HCT116 (cell line): ENCODE measurements around the gene KRT77. TPM values are rescaled to one million over a fixed set of nuclear protein-coding genes. Genes with fewer than 3 reads are reported as not detected.

Experiments
- ATAC-seq: fragments of 200-7000 bp; cut with Tn5 transposase; 2 replicates; pipeline ENCODE4 v1.9.1; 2020; ENCODE audit warnings: mild to moderate bottlenecking, moderate library complexity
- BruUV-seq: library from RNA; stranded (reverse); fragments of 400-500 nt; replicated peaks from 2 replicates; lab custom pipeline; 2021; lab: Mats Ljungman, UMichigan
- CTCF ChIA-PET: fragments of 300-600 bp; sonication (Branson Sonifier 250); formaldehyde crosslinking; loops from one replicate; lab custom pipeline; 2021; ENCODE audit warnings: antibody characterized with exemption; lab: Charles Lee
- POLR2A ChIA-PET: fragments of 300-600, 350-600 bp; sonication (Branson Sonifier 250); formaldehyde crosslinking; loops from one replicate; lab custom pipeline; 2021; ENCODE audit warnings: antibody characterized with exemption; lab: Charles Lee
- RAD21 ChIA-PET, 2 experiments: fragments of 300-600 bp; sonication (Branson Sonifier 250); formaldehyde crosslinking; loops; one replicate each; lab custom pipeline; 2023; ENCODE audit warnings: low total read pairs in 2 of 2; ENCODE audit not compliant: uncharacterized antibody in 2 of 2, unreplicated experiment in 2 of 2, low non-redundant PET in 1 of 2; lab: Charles Lee
- DNase-seq: peaks from one replicate; pipeline ENCODE4 v3.0.0-alpha.2; 2010; ENCODE audit warnings: low read depth, low spot score
- H2AFZ ChIP-seq: fragments of 200-600 bp; shearing (Covaris generic), sonication (generic); 2 replicates; pipeline ENCODE4 v1.6.1; 2017; ENCODE audit warnings: low read depth, mixed run types, mixed read lengths, antibody characterized with exemption, low read length; ENCODE audit not compliant: poor library complexity, severe bottlenecking
- H3K27ac ChIP-seq: 2 replicates; pipeline ENCODE4 v1.5.1; 2012; ENCODE audit warnings: low read depth, low read length
- H3K27me3 ChIP-seq: fragments of 200-600 bp; sonication (generic); 2 replicates; pipeline ENCODE4 v1.6.1; 2016; ENCODE audit warnings: mixed run types, low read length, mixed read lengths; ENCODE audit not compliant: insufficient read depth
- H3K36me3 ChIP-seq, 2 experiments: fragments of 200-500 bp in 1 of 2; fragments of 200-600 bp in 1 of 2; sonication (Bioruptor generic) in 1 of 2; sonication (generic) in 1 of 2; 2 replicates each; pipeline versions ENCODE4 v1.5.1 to v1.6.1; 2014 to 2016; ENCODE audit warnings: low read length in 2 of 2, inconsistent platforms in 1 of 2, mixed read lengths in 1 of 2, mixed run types in 1 of 2; ENCODE audit not compliant: insufficient read depth in 2 of 2, control insufficient read depth in 1 of 2
- H3K4me1 ChIP-seq, 2 experiments: fragments of 200-600 bp in 1 of 2; sonication (generic) in 1 of 2; 2 replicates each; pipeline versions ENCODE4 v1.5.1 to v1.6.1; 2012 to 2017; ENCODE audit warnings: low read length in 2 of 2, inconsistent platforms in 1 of 2, mild to moderate bottlenecking in 1 of 2, mixed read lengths in 1 of 2, mixed run types in 1 of 2, moderate library complexity in 1 of 2; ENCODE audit not compliant: insufficient read depth in 2 of 2, control insufficient read depth in 1 of 2
- H3K4me2 ChIP-seq: fragments of 200-600 bp; sonication (generic); 2 replicates; pipeline ENCODE4 v1.6.1; 2017; ENCODE audit warnings: mixed run types, low read length, mixed read lengths
- H3K4me3 ChIP-seq, 2 experiments: fragments of 200-600 bp in 1 of 2; sonication (generic) in 1 of 2; replicated peaks in 1 of 2; 2 replicates each; pipeline ENCODE4 v1.5.1; 2011 to 2016; ENCODE audit warnings: low read length in 2 of 2, control low read depth in 1 of 2, low read depth in 1 of 2, mild to moderate bottlenecking in 1 of 2, mixed read lengths in 1 of 2, mixed run types in 1 of 2
- H3K79me2 ChIP-seq: fragments of 200-600 bp; sonication (generic); 2 replicates; pipeline ENCODE4 v1.6.1; 2017; ENCODE audit warnings: mild to moderate bottlenecking, mixed run types, low read length, moderate library complexity, mixed read lengths; ENCODE audit not compliant: insufficient read depth
- H3K9ac ChIP-seq: fragments of 200-600 bp; sonication (generic); 2 replicates; pipeline ENCODE4 v1.6.1; 2016; ENCODE audit warnings: low read length, mixed read lengths
- H3K9me2 ChIP-seq: fragments of 200-600 bp; sonication (generic), shearing (Covaris generic); 2 replicates; pipeline ENCODE4 v1.6.1; 2017; ENCODE audit warnings: mixed run types, mild to moderate bottlenecking, moderate library complexity; ENCODE audit not compliant: insufficient read depth
- H3K9me3 ChIP-seq, 2 experiments: fragments of 200-500 bp in 1 of 2; fragments of 200-600 bp in 1 of 2; sonication (Bioruptor generic) in 1 of 2; sonication (generic) in 1 of 2; 2 replicates each; pipeline ENCODE4 v1.6.1; 2014 to 2017; ENCODE audit warnings: low read length in 2 of 2, mixed read lengths in 2 of 2, inconsistent platforms in 1 of 2, low read depth in 1 of 2, mild to moderate bottlenecking in 1 of 2, mixed run types in 1 of 2, moderate library complexity in 1 of 2; ENCODE audit not compliant: control insufficient read depth in 1 of 2, insufficient read depth in 1 of 2
- H4K20me1 ChIP-seq: fragments of 200-600 bp; sonication (generic), shearing (Covaris generic); 2 replicates; pipeline ENCODE4 v1.6.1; 2017; ENCODE audit warnings: mixed run types, mild to moderate bottlenecking, moderate library complexity; ENCODE audit not compliant: insufficient read depth
- CEBPB ChIP-seq: IDR thresholded peaks from 2 replicates; pipeline ENCODE4 v1.6.1; 2012; ENCODE audit warnings: low read depth
- RAD21 ChIP-seq: IDR thresholded peaks from 2 replicates; pipeline ENCODE4 v1.6.1; 2012; ENCODE audit warnings: low read depth, mild to moderate bottlenecking
- SIN3A ChIP-seq: IDR thresholded peaks from 2 replicates; pipeline ENCODE4 v1.6.1; 2012; ENCODE audit warnings: low read depth
- intact Hi-C: fragments of 100-400 bp; cut with micrococcal nuclease; formaldehyde crosslinking; loops from 2 replicates; pipeline ENCODE4 v1.10.0; 2022
- total RNA-seq: library from RNA; stranded (reverse); gene quantifications from one replicate; pipeline ENCODE4 v1.2.1, GENCODE V29; 2021; ENCODE audit not compliant: unreplicated experiment
- TF ChIP-seq, protein P1 (sequence below): IDR thresholded peaks from 2 replicates; pipeline ENCODE4 v1.6.1; 2011; ENCODE audit warnings: mild to moderate bottlenecking, low read length, moderate library complexity; ENCODE audit not compliant: insufficient replicate concordance; ENCODE audit errors: extremely low read depth
- TF ChIP-seq, protein P2 (sequence below): IDR thresholded peaks from 2 replicates; pipeline ENCODE4 v1.6.1; 2012
- TF ChIP-seq, protein P3 (sequence below), 3 experiments: fragments of 200-600 bp in 1 of 3; sonication (generic) in 1 of 3; IDR thresholded peaks in 2 of 3; conservative IDR thresholded peaks in 1 of 3; 2 replicates each; pipeline ENCODE4 v1.5.1; 2012 to 2017; ENCODE audit warnings: low read depth in 2 of 3, low read length in 2 of 3, antibody characterized with exemption in 1 of 3, borderline replicate concordance in 1 of 3, control low read depth in 1 of 3, mild to moderate bottlenecking in 1 of 3, mixed read lengths in 1 of 3, mixed run types in 1 of 3, moderate library complexity in 1 of 3; ENCODE audit not compliant: insufficient read depth in 1 of 3

KRT77 gene
- total RNA-seq, 1 experiment from 2014 or later: not detected

DNA sequence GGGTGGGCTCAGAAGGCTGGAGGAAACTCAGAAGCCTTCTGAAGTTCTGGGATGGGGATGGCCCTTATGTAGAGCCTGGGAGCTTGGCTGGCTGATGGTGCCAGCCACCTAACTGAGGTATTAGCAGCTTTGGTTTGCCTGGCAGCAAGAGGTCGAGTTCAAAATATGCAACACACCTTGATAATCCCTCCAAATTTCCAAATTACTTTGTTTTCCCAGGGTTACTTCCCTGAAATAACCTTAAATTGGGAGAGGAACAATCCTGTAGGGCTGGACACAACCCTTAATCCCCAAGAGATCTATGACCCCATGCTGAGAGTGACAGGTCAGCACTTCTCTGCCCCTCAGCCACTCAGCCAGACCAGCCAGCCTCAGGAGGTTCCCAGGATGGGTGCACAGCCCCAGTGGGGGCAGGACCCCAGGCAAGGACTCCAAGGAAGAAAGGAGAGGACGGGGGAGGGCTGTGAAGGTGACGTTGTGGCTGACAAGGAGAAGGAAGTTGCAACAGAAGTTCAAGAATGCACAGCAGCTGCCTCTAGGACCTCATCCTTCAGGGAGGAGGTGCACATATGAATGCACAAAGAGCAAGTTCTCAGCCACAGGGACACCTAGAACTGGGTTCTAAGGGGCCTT, 18.6 kb upstream of the KRT77 start:
- ATAC-seq: no peak
- intact Hi-C loops: no loop called here
- TF ChIP-seq, protein P1, sequence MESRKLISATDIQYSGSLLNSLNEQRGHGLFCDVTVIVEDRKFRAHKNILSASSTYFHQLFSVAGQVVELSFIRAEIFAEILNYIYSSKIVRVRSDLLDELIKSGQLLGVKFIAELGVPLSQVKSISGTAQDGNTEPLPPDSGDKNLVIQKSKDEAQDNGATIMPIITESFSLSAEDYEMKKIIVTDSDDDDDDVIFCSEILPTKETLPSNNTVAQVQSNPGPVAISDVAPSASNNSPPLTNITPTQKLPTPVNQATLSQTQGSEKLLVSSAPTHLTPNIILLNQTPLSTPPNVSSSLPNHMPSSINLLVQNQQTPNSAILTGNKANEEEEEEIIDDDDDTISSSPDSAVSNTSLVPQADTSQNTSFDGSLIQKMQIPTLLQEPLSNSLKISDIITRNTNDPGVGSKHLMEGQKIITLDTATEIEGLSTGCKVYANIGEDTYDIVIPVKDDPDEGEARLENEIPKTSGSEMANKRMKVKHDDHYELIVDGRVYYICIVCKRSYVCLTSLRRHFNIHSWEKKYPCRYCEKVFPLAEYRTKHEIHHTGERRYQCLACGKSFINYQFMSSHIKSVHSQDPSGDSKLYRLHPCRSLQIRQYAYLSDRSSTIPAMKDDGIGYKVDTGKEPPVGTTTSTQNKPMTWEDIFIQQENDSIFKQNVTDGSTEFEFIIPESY: no peak
- no peak for TF ChIP-seq SIN3A
- no peak for TF ChIP-seq CEBPB
- TF ChIP-seq, protein P2, sequence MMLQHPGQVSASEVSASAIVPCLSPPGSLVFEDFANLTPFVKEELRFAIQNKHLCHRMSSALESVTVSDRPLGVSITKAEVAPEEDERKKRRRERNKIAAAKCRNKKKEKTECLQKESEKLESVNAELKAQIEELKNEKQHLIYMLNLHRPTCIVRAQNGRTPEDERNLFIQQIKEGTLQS: no peak
- TF ChIP-seq RAD21: no peak
- TF ChIP-seq, protein P3, sequence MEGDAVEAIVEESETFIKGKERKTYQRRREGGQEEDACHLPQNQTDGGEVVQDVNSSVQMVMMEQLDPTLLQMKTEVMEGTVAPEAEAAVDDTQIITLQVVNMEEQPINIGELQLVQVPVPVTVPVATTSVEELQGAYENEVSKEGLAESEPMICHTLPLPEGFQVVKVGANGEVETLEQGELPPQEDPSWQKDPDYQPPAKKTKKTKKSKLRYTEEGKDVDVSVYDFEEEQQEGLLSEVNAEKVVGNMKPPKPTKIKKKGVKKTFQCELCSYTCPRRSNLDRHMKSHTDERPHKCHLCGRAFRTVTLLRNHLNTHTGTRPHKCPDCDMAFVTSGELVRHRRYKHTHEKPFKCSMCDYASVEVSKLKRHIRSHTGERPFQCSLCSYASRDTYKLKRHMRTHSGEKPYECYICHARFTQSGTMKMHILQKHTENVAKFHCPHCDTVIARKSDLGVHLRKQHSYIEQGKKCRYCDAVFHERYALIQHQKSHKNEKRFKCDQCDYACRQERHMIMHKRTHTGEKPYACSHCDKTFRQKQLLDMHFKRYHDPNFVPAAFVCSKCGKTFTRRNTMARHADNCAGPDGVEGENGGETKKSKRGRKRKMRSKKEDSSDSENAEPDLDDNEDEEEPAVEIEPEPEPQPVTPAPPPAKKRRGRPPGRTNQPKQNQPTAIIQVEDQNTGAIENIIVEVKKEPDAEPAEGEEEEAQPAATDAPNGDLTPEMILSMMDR (IDR thresholded peaks at IDR 0.05 in 2 of 3, conservative IDR thresholded peaks at IDR 0.05 in 1 of 3; ENCODE audit: borderline replicate concordance in 1 of 3, insufficient read depth in 1 of 3, low read depth in 2 of 3, low read length in 2 of 3): no peak

More for the DNA sequence above, 18.6 kb upstream of the KRT77 start:
- H3K27ac ChIP-seq: no peak overlapping the region
- H3K36me3 ChIP-seq: no peaks in the 10 kb centered on the region
- no peaks in the 10 kb centered on the region for H3K79me2 ChIP-seq
- ChIA-PET POLR2A (no interaction called here), CTCF (no interaction called here), RAD21 (no interaction called here)
- H3K4me3 ChIP-seq: no peak overlapping the region
- H3K9ac ChIP-seq: no peak overlapping the region
- peaks cover 6% of the 10 kb centered on the region; the same call in 1 of the 2 replicates for H3K27me3 ChIP-seq
- no peaks in the 10 kb centered on the region for H3K9me3 ChIP-seq
- H2AFZ ChIP-seq: no peak overlapping the region
- H3K4me1 ChIP-seq: no peaks in the 10 kb centered on the region; a peak in 1 of 4 replicates
- no peak overlapping the region for H3K4me2 ChIP-seq
- no TSS peak for BruUV-seq
- H3K9me2 ChIP-seq: no peaks in the 10 kb centered on the region
- DNase-seq: no peak
- H4K20me1 ChIP-seq: no peaks in the 10 kb centered on the region
